HL-60/S4 (cell line): Measurements from ENCODE around the gene PPP1R8.

ENCODE experiments used
- in situ Hi-C: fragments of 300-500 bp; cut with MboI; formaldehyde crosslinking; loops from 2 replicates; pipeline ENCODE4 v1.14.3; 2022; ENCODE audit warnings: low sequenced_read_pairs

The PPP1R8 gene

GRCh38 chr1:27886744-27887143, 56.2 kb downstream of the PPP1R8 start:
- in situ Hi-C loops: no loop called here

GRCh38 chr1:27887215-27888021, 56.8 kb downstream of the PPP1R8 start:
- in situ Hi-C loops: no loop called here

- in situ Hi-C loops: no loop called here
These were observed 58.9 kb downstream of the PPP1R8 start for GRCh38 chr1:27889506-27889905.

- in situ Hi-C loops: no loop called here
These were observed 60.8 kb downstream of the PPP1R8 start for GRCh38 chr1:27891196-27891889.

GRCh38 chr1:27894521-27894920, 63.9 kb downstream of the PPP1R8 start:
- in situ Hi-C loops: no loop called here
